Esophagus muscularis mucosa (tissue), 4 donors: Measurements from ENCODE around the gene RIMS1. TPM values are rescaled to one million over a fixed set of nuclear protein-coding genes. Genes with fewer than 3 reads are reported as not detected.

ENCODE experiments used
- DNase-seq: peaks from one replicate; pipeline ENCODE4 v3.0.0-alpha.2; 2017; ENCODE audit errors: extremely low spot score
- H3K27ac ChIP-seq, 4 donors: fragments of 200-600 bp; sonication (generic); replicated peaks in 1 of 4; 1 replicate in 3 of 4; 2 replicates in 1 of 4; pipeline ENCODE4 v1.5.1; 2016 to 2019; ENCODE audit warnings: mild to moderate bottlenecking in 1 of 4
- H3K27me3 ChIP-seq, 4 donors: fragments of 200-600 bp; sonication (generic); one replicate each; pipeline versions ENCODE4 v1.5.1 to v1.6.0; 2016 to 2019
- H3K36me3 ChIP-seq, 4 donors: fragments of 200-600 bp; sonication (generic); one replicate each; pipeline ENCODE4 v1.5.1; 2016 to 2019
- H3K4me1 ChIP-seq, 4 donors: fragments of 200-600 bp; sonication (generic); one replicate each; pipeline ENCODE4 v1.5.1; 2016 to 2019
- H3K4me3 ChIP-seq, 4 donors: fragments of 200-600 bp; sonication (generic); 1 replicate in 2 of 4; 2 replicates in 2 of 4; pipeline ENCODE4 v1.5.1; 2016 to 2019; ENCODE audit warnings: mild to moderate bottlenecking in 4 of 4, moderate library complexity in 1 of 4
- H3K9me3 ChIP-seq, 4 donors: fragments of 200-600 bp; sonication (generic); 1 replicate in 3 of 4; 2 replicates in 1 of 4; pipeline ENCODE4 v1.5.1; 2016 to 2019
- EP300 ChIP-seq: sonication (generic); formaldehyde crosslinking; IDR thresholded peaks from one replicate; pipeline ENCODE4 v1.6.1; 2017; ENCODE audit warnings: antibody characterized with exemption
- POLR2A ChIP-seq: fragments of 450-650 bp; IDR thresholded peaks from one replicate; pipeline ENCODE4 v1.6.1; 2017; ENCODE audit warnings: antibody characterized with exemption, moderate library complexity, mild to moderate bottlenecking, low read depth
- POLR2AphosphoS5 ChIP-seq, 2 donors: sonication (generic); formaldehyde crosslinking; IDR thresholded peaks; one replicate each; pipeline ENCODE4 v1.6.1; 2017; ENCODE audit warnings: antibody characterized with exemption in 2 of 2
- WGBS: methylation state at CpG from one replicate; pipeline ENCODE4 v1.1.5; 2018; 5-methylcytosine and 5-hydroxymethylcytosine counted together
- intact Hi-C: fragments of 100-400 bp; cut with DNase I; formaldehyde crosslinking; loops from one replicate; pipeline ENCODE4 v1.15.1; 2023
- total RNA-seq, 4 donors: library from RNA; depleted of rRNA; stranded (reverse); fragments of >200 nt; gene quantifications; one replicate each; pipeline versions ENCODE4 v1.1.0 to v1.2.1, GENCODE V29; 2016
- TF ChIP-seq, protein P1 (sequence below), 3 experiments: fragments of 200-600 bp in 2 of 3; fragments of 450-650 bp in 1 of 3; sonication (generic) in 2 of 3; IDR thresholded peaks; one replicate each; pipeline ENCODE4 v1.5.1; 2017 to 2019; ENCODE audit warnings: antibody characterized with exemption in 3 of 3, mild to moderate bottlenecking in 2 of 3, moderate library complexity in 1 of 3

RIMS1 gene
- total RNA-seq, 4 donors from 2014 or later: 35.4 to 88.6 (median 54.0) TPM

DNA sequence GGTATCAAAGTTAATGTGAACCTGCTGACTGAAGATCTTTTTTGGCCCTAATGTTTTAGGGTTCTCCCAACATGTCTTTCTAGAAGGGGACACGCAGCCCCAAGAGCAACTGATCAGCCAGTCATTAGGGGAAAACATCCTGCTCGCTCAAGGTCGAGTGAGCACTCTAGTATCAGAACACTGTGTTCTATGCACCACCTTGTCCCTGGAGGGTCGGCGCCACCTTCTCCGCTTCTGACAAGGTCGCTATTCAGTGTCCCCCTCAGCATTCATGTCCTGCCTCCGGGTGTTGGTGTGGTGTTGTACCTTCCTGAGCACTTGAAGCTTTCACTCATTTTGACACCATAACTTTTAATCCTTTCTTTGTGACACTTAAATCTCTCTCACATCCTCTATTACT, 404.3 kb downstream of the RIMS1 start:
- intact Hi-C loops: no loop called here
- 95% methylated on average over 8 of the region's 8 CpGs for WGBS
- no peak for DNase-seq
- no peak overlapping the region for H3K27ac ChIP-seq
- no peaks in the 10 kb centered on the region for H3K36me3 ChIP-seq
- H3K4me1 ChIP-seq: no peaks in the 10 kb centered on the region
- TF ChIP-seq POLR2A (no peak), EP300 (no peak), POLR2AphosphoS5 (IDR thresholded peaks at IDR 0.05) (no peak)
- TF ChIP-seq, protein P1, sequence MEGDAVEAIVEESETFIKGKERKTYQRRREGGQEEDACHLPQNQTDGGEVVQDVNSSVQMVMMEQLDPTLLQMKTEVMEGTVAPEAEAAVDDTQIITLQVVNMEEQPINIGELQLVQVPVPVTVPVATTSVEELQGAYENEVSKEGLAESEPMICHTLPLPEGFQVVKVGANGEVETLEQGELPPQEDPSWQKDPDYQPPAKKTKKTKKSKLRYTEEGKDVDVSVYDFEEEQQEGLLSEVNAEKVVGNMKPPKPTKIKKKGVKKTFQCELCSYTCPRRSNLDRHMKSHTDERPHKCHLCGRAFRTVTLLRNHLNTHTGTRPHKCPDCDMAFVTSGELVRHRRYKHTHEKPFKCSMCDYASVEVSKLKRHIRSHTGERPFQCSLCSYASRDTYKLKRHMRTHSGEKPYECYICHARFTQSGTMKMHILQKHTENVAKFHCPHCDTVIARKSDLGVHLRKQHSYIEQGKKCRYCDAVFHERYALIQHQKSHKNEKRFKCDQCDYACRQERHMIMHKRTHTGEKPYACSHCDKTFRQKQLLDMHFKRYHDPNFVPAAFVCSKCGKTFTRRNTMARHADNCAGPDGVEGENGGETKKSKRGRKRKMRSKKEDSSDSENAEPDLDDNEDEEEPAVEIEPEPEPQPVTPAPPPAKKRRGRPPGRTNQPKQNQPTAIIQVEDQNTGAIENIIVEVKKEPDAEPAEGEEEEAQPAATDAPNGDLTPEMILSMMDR (IDR thresholded peaks at IDR 0.05): no peak
- no peaks in the 10 kb centered on the region for H3K27me3 ChIP-seq
- no peak overlapping the region for H3K4me3 ChIP-seq
- H3K9me3 ChIP-seq: no peaks in the 10 kb centered on the region

DNA sequence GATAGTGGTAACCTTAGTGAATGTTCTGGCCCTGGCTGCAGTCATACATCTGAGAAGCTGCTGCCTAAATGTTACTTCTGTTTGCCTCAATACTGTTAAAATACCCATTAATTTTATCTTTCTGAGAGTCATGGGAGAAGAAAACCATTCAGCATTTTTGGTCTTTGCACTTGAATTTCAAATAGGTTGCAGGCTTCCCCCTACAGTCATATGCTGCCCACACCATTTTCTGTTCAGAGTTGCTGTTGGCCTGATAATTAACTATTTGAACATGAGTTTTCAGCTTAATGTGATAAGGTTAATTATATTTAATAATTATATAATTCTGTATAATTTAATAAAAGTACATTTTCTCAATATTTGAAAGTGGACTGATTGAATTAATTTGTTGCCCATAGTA, 410.0 kb downstream of the RIMS1 start:
- Histone ChIP-seq H3K36me3 (no peaks in the 10 kb centered on the region), H3K9me3 (no peaks in the 10 kb centered on the region), H3K27ac (no peak overlapping the region), H3K4me3 (no peak overlapping the region), H3K4me1 (no peaks in the 10 kb centered on the region), H3K27me3 (no peaks in the 10 kb centered on the region)
- no peak for DNase-seq
- TF ChIP-seq EP300 (no peak), POLR2A (no peak), POLR2AphosphoS5 (IDR thresholded peaks at IDR 0.05) (no peak)
- TF ChIP-seq, protein P1 (IDR thresholded peaks at IDR 0.05): no peak
- intact Hi-C loops: no loop called here

DNA sequence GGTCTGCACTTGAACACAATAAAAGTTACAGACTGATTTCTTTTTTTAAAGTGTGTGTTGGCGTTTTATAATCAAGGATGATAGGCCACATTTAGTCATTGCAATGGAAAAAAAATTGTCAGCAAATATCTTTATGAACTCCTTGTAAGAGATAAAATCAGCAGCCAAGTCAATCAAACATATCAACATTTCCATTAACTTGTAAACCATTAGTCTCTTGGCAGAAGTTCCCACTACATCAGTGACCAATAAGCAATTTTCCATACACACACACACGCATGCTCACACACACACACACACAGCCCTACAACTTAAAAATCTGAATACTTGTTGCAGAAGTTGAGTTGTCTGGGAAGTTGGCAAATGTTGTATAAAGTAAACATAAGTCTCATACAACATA, 419.6 kb downstream of the RIMS1 start:
- no peak overlapping the region for H3K4me3 ChIP-seq
- TF ChIP-seq, protein P1 (IDR thresholded peaks at IDR 0.05): no peak
- TF ChIP-seq POLR2AphosphoS5 (IDR thresholded peaks at IDR 0.05) (no peak), POLR2A (no peak), EP300 (no peak)
- no peaks in the 10 kb centered on the region for H3K9me3 ChIP-seq
- no peak overlapping the region for H3K27ac ChIP-seq
- no peak for DNase-seq
- H3K27me3 ChIP-seq: no peaks in the 10 kb centered on the region
- no peaks in the 10 kb centered on the region for H3K4me1 ChIP-seq
- no peaks in the 10 kb centered on the region for H3K36me3 ChIP-seq
- WGBS: 87% methylated on average over 2 of the region's 2 CpGs
- intact Hi-C loops: no loop called here

DNA sequence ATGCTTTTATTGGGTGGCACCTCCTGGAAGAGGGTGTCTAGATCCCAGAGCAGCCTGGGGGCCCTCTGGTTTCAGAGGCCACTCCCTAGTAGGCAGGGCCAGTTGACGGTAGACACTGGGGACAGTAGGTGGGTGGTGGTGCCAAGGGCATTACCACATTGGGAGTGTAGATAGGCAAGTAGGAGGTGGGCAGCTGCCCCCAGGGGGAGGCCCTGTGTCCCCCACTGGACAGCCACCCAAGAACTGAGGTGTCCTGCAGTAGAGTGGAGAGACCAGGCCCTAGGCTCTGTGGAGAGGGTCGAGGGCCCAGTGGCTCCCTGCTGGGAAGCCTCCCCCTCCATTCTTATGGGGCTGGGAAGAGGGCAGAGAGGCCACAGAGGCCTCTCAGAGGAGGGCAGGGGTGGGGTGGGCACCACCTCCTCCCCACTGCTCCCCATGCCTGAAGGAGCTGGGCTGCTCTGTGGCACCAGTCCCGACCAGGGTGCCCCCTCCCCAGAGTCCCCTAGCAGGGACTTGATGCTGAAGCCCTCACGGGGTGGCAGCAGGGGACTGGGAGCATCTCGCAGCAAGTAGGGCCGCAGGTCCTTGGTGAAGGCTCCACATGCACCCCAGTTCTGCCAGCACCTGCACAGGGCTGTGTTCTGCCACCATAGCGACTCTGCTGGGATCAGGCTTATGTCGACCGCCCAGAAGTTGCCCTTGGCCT, 430.5 kb downstream of the RIMS1 start:
- no peaks in the 10 kb centered on the region for H3K4me1 ChIP-seq
- no peaks in the 10 kb centered on the region for H3K9me3 ChIP-seq
- no peak for TF ChIP-seq POLR2A
- no peaks in the 10 kb centered on the region for H3K36me3 ChIP-seq
- H3K27me3 ChIP-seq: no peaks in the 10 kb centered on the region
- no peak for DNase-seq
- intact Hi-C loops: no loop called here
- H3K4me3 ChIP-seq: no peak overlapping the region
- H3K27ac ChIP-seq: no peak overlapping the region
- 83% methylated on average over 3 of the region's 9 CpGs for WGBS

DNA sequence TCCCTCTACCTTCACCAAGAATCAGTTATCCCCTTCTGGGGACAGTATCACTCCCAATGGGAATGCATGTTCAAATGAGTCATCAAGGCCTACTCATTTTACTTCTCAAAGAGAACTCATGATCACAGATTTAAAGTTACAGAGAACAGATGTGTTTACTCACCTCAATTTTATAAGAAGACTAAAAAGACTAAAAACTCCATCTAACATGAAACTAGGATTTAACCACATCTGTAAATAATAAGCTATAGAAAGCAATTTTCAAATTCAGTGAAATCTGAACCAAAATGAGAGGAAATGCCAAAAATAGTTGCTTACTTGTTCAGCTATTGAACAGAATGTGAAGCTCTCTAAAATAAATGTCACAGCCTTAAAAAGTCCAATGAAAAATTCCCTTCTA, 435.4 kb downstream of the RIMS1 start:
- intact Hi-C loops: no loop called here
- no peak overlapping the region for H3K4me3 ChIP-seq
- H3K27ac ChIP-seq: no peak overlapping the region
- no peaks in the 10 kb centered on the region for H3K27me3 ChIP-seq
- no peak for DNase-seq
- no peaks in the 10 kb centered on the region for H3K36me3 ChIP-seq
- peaks cover 0 to 3% (median 0%) of the 10 kb centered on the region in 4 donors for H3K4me1 ChIP-seq
- TF ChIP-seq EP300: no peak
- TF ChIP-seq POLR2A: no peak
- no peak for TF ChIP-seq POLR2AphosphoS5 (IDR thresholded peaks at IDR 0.05)
- TF ChIP-seq, protein P1 (IDR thresholded peaks at IDR 0.05): no peak
- no peaks in the 10 kb centered on the region for H3K9me3 ChIP-seq
